ENCODE data around the gene CDH4.

- TF ChIP-seq POLR2A (IDR thresholded peaks at IDR 0.05; ENCODE audit: low read depth, low read length) (no peak), POLR2AphosphoS5 (IDR thresholded peaks at IDR 0.05; ENCODE audit: insufficient read depth, low read depth, low read length) (no peak), FOS (IDR thresholded peaks at IDR 0.05; ENCODE audit: borderline replicate concordance, insufficient read depth, low read length) (no peak), EZH2 (IDR thresholded peaks at IDR 0.05; ENCODE audit: borderline replicate concordance, low read depth, low read length, severe bottlenecking) (no peak), JUN (IDR thresholded peaks at IDR 0.05; ENCODE audit: borderline replicate concordance, insufficient read depth, insufficient read length, low read depth) (no peak)
- TF ChIP-seq, protein P1, sequence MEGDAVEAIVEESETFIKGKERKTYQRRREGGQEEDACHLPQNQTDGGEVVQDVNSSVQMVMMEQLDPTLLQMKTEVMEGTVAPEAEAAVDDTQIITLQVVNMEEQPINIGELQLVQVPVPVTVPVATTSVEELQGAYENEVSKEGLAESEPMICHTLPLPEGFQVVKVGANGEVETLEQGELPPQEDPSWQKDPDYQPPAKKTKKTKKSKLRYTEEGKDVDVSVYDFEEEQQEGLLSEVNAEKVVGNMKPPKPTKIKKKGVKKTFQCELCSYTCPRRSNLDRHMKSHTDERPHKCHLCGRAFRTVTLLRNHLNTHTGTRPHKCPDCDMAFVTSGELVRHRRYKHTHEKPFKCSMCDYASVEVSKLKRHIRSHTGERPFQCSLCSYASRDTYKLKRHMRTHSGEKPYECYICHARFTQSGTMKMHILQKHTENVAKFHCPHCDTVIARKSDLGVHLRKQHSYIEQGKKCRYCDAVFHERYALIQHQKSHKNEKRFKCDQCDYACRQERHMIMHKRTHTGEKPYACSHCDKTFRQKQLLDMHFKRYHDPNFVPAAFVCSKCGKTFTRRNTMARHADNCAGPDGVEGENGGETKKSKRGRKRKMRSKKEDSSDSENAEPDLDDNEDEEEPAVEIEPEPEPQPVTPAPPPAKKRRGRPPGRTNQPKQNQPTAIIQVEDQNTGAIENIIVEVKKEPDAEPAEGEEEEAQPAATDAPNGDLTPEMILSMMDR (IDR thresholded peaks at IDR 0.05; ENCODE audit: extremely low read depth in 1 of 2, insufficient read depth in 1 of 2, low read depth in 1 of 2, low read length in 2 of 2) = no peak
- TF ChIP-seq, protein P2, sequence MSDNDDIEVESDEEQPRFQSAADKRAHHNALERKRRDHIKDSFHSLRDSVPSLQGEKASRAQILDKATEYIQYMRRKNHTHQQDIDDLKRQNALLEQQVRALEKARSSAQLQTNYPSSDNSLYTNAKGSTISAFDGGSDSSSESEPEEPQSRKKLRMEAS (IDR thresholded peaks at IDR 0.05; ENCODE audit: insufficient read depth, insufficient read length) = no peak
Observed at GRCh38 chr20:61662968-61663331, 410.9 kb downstream of the CDH4 start.

Measured in endothelial cell of umbilical vein (primary cell).